Ovary (tissue), 9 donors: ENCODE results near the gene FAM107B. TPM values are rescaled to one million over a fixed set of nuclear protein-coding genes. Genes with fewer than 3 reads are reported as not detected.
"Not testable (repeated sequence)": the region's sequence is repeated elsewhere in the genome, so short reads cannot be mapped to it uniquely, and the experiment has no call there.

Experiments
- DNase-seq, 5 donors: peaks; one replicate each; pipeline ENCODE4 v3.0.0-alpha.2; 2019 to 2020
- H3K27ac ChIP-seq, 2 donors: fragments of 200-600 bp; one replicate each; pipeline versions ENCODE4 v1.5.1 to v1.8.0; 2019 to 2022
- H3K27me3 ChIP-seq: fragments of 200-600 bp; one replicate; pipeline ENCODE4 v1.8.0; 2022
- H3K36me3 ChIP-seq: fragments of 200-600 bp; sonication (generic); one replicate; pipeline ENCODE4 v1.5.1; 2019
- H3K4me1 ChIP-seq: one replicate; pipeline ENCODE4 v1.8.1; 2013; ENCODE audit warnings: mild to moderate bottlenecking, moderate library complexity; ENCODE audit not compliant: insufficient read depth
- H3K4me3 ChIP-seq: fragments of 200-600 bp; sonication (generic); one replicate; pipeline ENCODE4 v1.5.1; 2017
- H3K9me3 ChIP-seq, 2 donors: fragments of 200-600 bp in 1 of 2; sonication (generic) in 1 of 2; one replicate each; pipeline versions ENCODE4 v1.5.1 to v1.8.1; 2013 to 2019; ENCODE audit warnings: mild to moderate bottlenecking in 1 of 2, moderate library complexity in 1 of 2
- CTCF ChIP-seq, 3 donors: fragments of 450-650 bp in 2 of 3; fragments of 200-600 bp in 1 of 3; IDR thresholded peaks; one replicate each; pipeline versions ENCODE4 v1.5.1 to v1.8.0; 2016 to 2022; ENCODE audit warnings: antibody characterized with exemption in 3 of 3, mild to moderate bottlenecking in 1 of 3
- EP300 ChIP-seq: sonication (generic); formaldehyde crosslinking; IDR thresholded peaks from one replicate; pipeline ENCODE4 v1.6.1; 2017; ENCODE audit warnings: antibody characterized with exemption
- POLR2A ChIP-seq: fragments of 450-650 bp; IDR thresholded peaks from one replicate; pipeline ENCODE4 v1.6.1; 2017; ENCODE audit warnings: antibody characterized with exemption, mild to moderate bottlenecking, moderate library complexity
- WGBS, 3 donors: extraction: QIAGEN DNeasy Blood & Tissue Kit in 1 of 3; methylation state at CpG; one replicate each; pipeline versions ENCODE4 v1.1.5 to v1.1.7; 2013 to 2017; 5-methylcytosine and 5-hydroxymethylcytosine counted together
- intact Hi-C, 4 donors: fragments of 100-400 bp; cut with DNase I; formaldehyde crosslinking; loops; one replicate each; pipeline versions ENCODE4 v1.11.0 to v1.15.1; 2022 to 2023
- polyA plus RNA-seq, 2 donors: library from polyadenylated mRNA; stranded (reverse); fragments of 200-250 nt in 1 of 2; fragments of 350-450 nt in 1 of 2; fragmentation: Illumina TruSeq in 1 of 2; extraction: RNeasy Lipid Tissue Mini Kit (QIAGEN cat#74804) in 1 of 2; gene quantifications; one replicate each; pipeline ENCODE4 v1.2.3, GENCODE V29; 2013 to 2014
- total RNA-seq, 7 donors: library from RNA; depleted of rRNA in 2 of 7; stranded (reverse); fragments of >200 nt in 2 of 7; fragmentation: NEBNext Ultra II Directional in 3 of 7; extraction: Animal tissue kit (Norgen Biotek cat#: 25700) in 3 of 7; gene quantifications; one replicate each; pipeline versions ENCODE4 v1.1.0 to v1.2.4, GENCODE V29; 2016 to 2023
- donor health status: DM: no; HTN: no; CAD: no; lungs with moderate emphysema.
- donor health status: DM: no; HTN: no; CAD: no.
- donor health status: Bipolar disorder and iron deficiency.
- donor health status: DM: yes; HTN: yes; CAD: no.
- donor health status: DM: no; HTN: no; CAD: no.
- donor health status: DM: yes; HTN: yes; CAD: no.

The FAM107B gene
- total and polyA plus RNA-seq, 9 donors = 6.0 to 26.6 (median 15.0) TPM

- no peak overlapping the region for H3K27ac ChIP-seq
- H3K4me3 ChIP-seq = no peak overlapping the region
- H3K9me3 ChIP-seq = no peaks in the 10 kb centered on the region
- no peaks in the 10 kb centered on the region for H3K27me3 ChIP-seq
- H3K36me3 ChIP-seq = no peaks in the 10 kb centered on the region
- no peaks in the 10 kb centered on the region for H3K4me1 ChIP-seq
- DNase-seq = no peak
- 69 to 98% (median 69%) methylated on average over 2 of the region's 2 CpGs for WGBS, 3 donors
- TF ChIP-seq CTCF (IDR thresholded peaks at IDR 0.05) = no peak
- no peak for TF ChIP-seq EP300
- no peak for TF ChIP-seq POLR2A
- intact Hi-C loops = no loop called here
Measured at GRCh38 chr10:14693891-14694290, 80.8 kb downstream of the FAM107B start.

- TF ChIP-seq EP300 (no peak), CTCF (IDR thresholded peaks at IDR 0.05) (no peak), POLR2A (no peak)
- H3K27me3 ChIP-seq = no peaks in the 10 kb centered on the region
- no peak overlapping the region for H3K4me3 ChIP-seq
- no peaks in the 10 kb centered on the region for H3K4me1 ChIP-seq
- intact Hi-C loops = no loop called here
- no peak for DNase-seq
- H3K36me3 ChIP-seq = no peaks in the 10 kb centered on the region
- no peak overlapping the region for H3K27ac ChIP-seq
- no peaks in the 10 kb centered on the region for H3K9me3 ChIP-seq
- WGBS, 3 donors = 66 to 71% (median 67%) methylated on average over 16 of the region's 16 CpGs
Measured at GRCh38 chr10:14692344-14693076, 82.2 kb downstream of the FAM107B start.

GRCh38 chr10:14691359-14691758, 83.3 kb downstream of the FAM107B start:
- Histone ChIP-seq H3K36me3 (no peaks in the 10 kb centered on the region), H3K4me3 (no peak overlapping the region), H3K9me3 (no peaks in the 10 kb centered on the region), H3K27ac (no peak overlapping the region), H3K4me1 (no peaks in the 10 kb centered on the region), H3K27me3 (no peaks in the 10 kb centered on the region)
- DNase-seq = no peak
- TF ChIP-seq POLR2A (no peak), EP300 (no peak), CTCF (IDR thresholded peaks at IDR 0.05) (no peak)
- intact Hi-C loops = no loop called here
- WGBS, 3 donors = 87 to 92% (median 90%) methylated on average over 8 of the region's 8 CpGs

- no peaks in the 10 kb centered on the region for H3K9me3 ChIP-seq
- intact Hi-C loops = no loop called here
- H3K4me1 ChIP-seq = no peaks in the 10 kb centered on the region
- no peak for TF ChIP-seq EP300
- no peak for TF ChIP-seq CTCF (IDR thresholded peaks at IDR 0.05)
- TF ChIP-seq POLR2A = no peak
- WGBS, 3 donors = 22 to 24% (median 24%) methylated on average over 5 of the region's 5 CpGs
- H3K4me3 ChIP-seq = no peak overlapping the region
- no peak for DNase-seq
- no peaks in the 10 kb centered on the region for H3K36me3 ChIP-seq
- no peaks in the 10 kb centered on the region for H3K27me3 ChIP-seq
- no peak overlapping the region for H3K27ac ChIP-seq
Measured at GRCh38 chr10:14688606-14689005, 86.1 kb downstream of the FAM107B start.

GRCh38 chr10:14688189-14688588, 86.5 kb downstream of the FAM107B start:
- H3K27ac ChIP-seq, H3K36me3 ChIP-seq, H3K9me3 ChIP-seq, DNase-seq, H3K4me1 ChIP-seq, H3K27me3 ChIP-seq, H3K4me3 ChIP-seq, intact Hi-C loops: not testable (repeated sequence)
- WGBS, 3 donors = 84 to 90% (median 87%) methylated on average over 7 of the region's 7 CpGs
